Activated naive CD8-positive, alpha-beta T cell treated with anti-CD3 and anti-CD28 coated beads, Interleukin-2, amount 50 U/mL, for 24 hours (primary cell): ENCODE measurements around the gene MMP2.

Experiments used
- ATAC-seq: fragments of 150-1000 bp; cut with Tn5 transposase; one replicate; pipeline ENCODE4 v1.10.0; 2021
- DNase-seq: peaks from one replicate; pipeline ENCODE4 v3.0.0; 2021
- H3K27ac Mint-ChIP-seq: one replicate; pipeline ENCODE4 v1.8.0; 2021; ENCODE audit warnings: mild to moderate bottlenecking, mixed read lengths
- H3K27me3 Mint-ChIP-seq: one replicate; pipeline ENCODE4 v1.8.0; 2021; ENCODE audit warnings: mixed read lengths
- H3K36me3 Mint-ChIP-seq: one replicate; pipeline ENCODE4 v1.8.0; 2021; ENCODE audit warnings: low read depth, mixed read lengths
- H3K4me1 Mint-ChIP-seq: one replicate; pipeline ENCODE4 v1.8.0; 2021; ENCODE audit warnings: mixed read lengths
- H3K4me3 Mint-ChIP-seq: one replicate; pipeline ENCODE4 v1.8.0; 2021; ENCODE audit warnings: mild to moderate bottlenecking, moderate library complexity, mixed read lengths
- H3K9me3 Mint-ChIP-seq: one replicate; pipeline ENCODE4 v1.8.0; 2021; ENCODE audit warnings: mixed read lengths

The MMP2 gene

GRCh38 chr16:55476625-55477533 is 2.1 kb upstream of the MMP2 start:
- no peaks in the 10 kb centered on the region for H3K9me3 Mint-ChIP-seq
- H3K4me3 Mint-ChIP-seq = no peak overlapping the region
- H3K4me1 Mint-ChIP-seq = no peaks in the 10 kb centered on the region
- no peak for ATAC-seq
- H3K27ac Mint-ChIP-seq = no peak overlapping the region
- no peaks in the 10 kb centered on the region for H3K36me3 Mint-ChIP-seq
- H3K27me3 Mint-ChIP-seq = peaks cover 32% of the 10 kb centered on the region
- DNase-seq = no peak

- ATAC-seq = no peak
- H3K36me3 Mint-ChIP-seq = no peaks in the 10 kb centered on the region
- no peak for DNase-seq
- H3K9me3 Mint-ChIP-seq = no peaks in the 10 kb centered on the region
- no peak overlapping the region for H3K27ac Mint-ChIP-seq
- no peaks in the 10 kb centered on the region for H3K4me1 Mint-ChIP-seq
- peaks cover 33% of the 10 kb centered on the region for H3K27me3 Mint-ChIP-seq
- no peak overlapping the region for H3K4me3 Mint-ChIP-seq
Observed at GRCh38 chr16:55477736-55478135, 1.3 kb upstream of the MMP2 start.

GRCh38 chr16:55479430-55480140 is 587 bp downstream of the MMP2 start:
- no peaks in the 10 kb centered on the region for H3K36me3 Mint-ChIP-seq
- no peak overlapping the region for H3K4me3 Mint-ChIP-seq
- H3K9me3 Mint-ChIP-seq = peaks cover 1% of the 10 kb centered on the region
- ATAC-seq (no peak), DNase-seq (no peak)
- peaks cover 33% of the 10 kb centered on the region for H3K27me3 Mint-ChIP-seq
- no peaks in the 10 kb centered on the region for H3K4me1 Mint-ChIP-seq
- H3K27ac Mint-ChIP-seq = no peak overlapping the region

DNA sequence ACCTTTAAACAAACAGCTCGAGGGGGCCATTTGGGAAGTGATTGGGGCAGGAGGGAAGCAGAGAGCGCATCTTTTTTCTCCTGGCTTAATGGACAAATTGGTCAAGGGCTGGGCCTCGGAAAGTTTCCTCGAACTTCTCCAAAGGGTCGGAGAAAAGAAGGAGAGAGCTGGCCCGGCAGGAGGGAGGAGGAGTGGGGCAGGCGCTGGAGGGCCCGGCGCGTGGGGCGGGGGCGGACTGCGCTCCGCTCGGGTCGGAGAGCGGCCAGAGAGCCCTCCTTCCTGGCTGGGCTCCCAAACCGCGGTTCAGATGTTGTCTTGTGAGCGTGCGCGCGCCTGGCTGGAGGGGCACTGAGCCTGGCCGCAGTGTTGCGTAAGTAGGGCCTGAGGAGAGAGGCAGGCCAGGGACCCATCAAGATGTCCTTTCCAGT is 1.2 kb downstream of the MMP2 start:
- H3K4me3 Mint-ChIP-seq = no peak overlapping the region
- peaks cover 6% of the 10 kb centered on the region for H3K9me3 Mint-ChIP-seq
- ATAC-seq (no peak), DNase-seq (no peak)
- no peak overlapping the region for H3K27ac Mint-ChIP-seq
- H3K36me3 Mint-ChIP-seq = no peaks in the 10 kb centered on the region
- H3K27me3 Mint-ChIP-seq = peaks cover 33% of the 10 kb centered on the region
- no peaks in the 10 kb centered on the region for H3K4me1 Mint-ChIP-seq

GRCh38 chr16:55481023-55481422 is 2.0 kb downstream of the MMP2 start:
- no peak overlapping the region for H3K27ac Mint-ChIP-seq
- ATAC-seq (no peak), DNase-seq (no peak)
- peaks cover 33% of the 10 kb centered on the region for H3K27me3 Mint-ChIP-seq
- H3K4me3 Mint-ChIP-seq = no peak overlapping the region
- peaks cover 6% of the 10 kb centered on the region for H3K9me3 Mint-ChIP-seq
- H3K36me3 Mint-ChIP-seq = no peaks in the 10 kb centered on the region
- no peaks in the 10 kb centered on the region for H3K4me1 Mint-ChIP-seq

- Mint-ChIP-seq H3K4me1 (no peaks in the 10 kb centered on the region), H3K4me3 (no peak overlapping the region), H3K27me3 (peaks cover 29% of the 10 kb centered on the region), H3K36me3 (no peaks in the 10 kb centered on the region), H3K9me3 (peaks cover 6% of the 10 kb centered on the region), H3K27ac (no peak overlapping the region)
- ATAC-seq = no peak
- DNase-seq = no peak
Observed at GRCh38 chr16:55482056-55482455, 3.1 kb downstream of the MMP2 start.

DNA sequence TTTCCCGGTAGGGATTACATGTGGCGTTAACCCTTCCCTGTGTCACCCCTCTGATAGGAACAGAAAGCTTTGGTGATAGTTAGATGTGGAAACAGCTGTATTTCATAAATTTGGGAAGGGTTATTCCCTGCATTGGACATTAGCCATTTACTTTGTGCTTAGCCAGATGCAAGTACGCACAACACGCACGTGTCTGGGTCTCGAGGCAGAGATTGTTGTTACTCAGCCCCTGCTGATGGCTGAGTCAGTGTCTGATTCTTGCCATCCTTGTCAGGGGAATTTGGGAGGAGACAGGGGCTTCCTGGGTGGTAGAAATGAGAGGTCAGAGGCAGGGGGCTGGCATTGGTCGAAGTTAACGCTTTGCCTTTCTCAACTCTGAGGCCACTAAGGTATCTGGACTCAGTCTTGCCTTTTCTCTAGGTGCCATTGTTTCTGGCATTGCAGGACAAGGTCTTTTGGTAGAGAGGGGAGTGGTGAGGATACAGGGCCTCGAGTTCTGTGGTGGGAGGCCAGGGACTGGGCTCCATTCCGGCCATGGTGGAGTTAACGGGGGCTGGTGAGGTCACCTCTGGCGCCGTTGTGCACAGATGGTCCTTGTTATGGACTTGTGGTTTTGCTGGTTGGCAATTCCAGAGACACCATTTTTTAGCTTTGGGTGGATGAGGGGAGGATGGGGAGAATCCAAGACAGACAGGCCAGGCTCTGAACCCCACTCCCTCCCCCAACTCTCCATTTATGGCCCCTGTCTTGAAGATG is 8.2 kb downstream of the MMP2 start:
- Mint-ChIP-seq H3K27ac (no peak overlapping the region), H3K9me3 (peaks cover 6% of the 10 kb centered on the region), H3K27me3 (no peaks in the 10 kb centered on the region), H3K4me1 (no peaks in the 10 kb centered on the region), H3K4me3 (no peak overlapping the region), H3K36me3 (no peaks in the 10 kb centered on the region)
- ATAC-seq = no peak
- no peak for DNase-seq

GRCh38 chr16:55488306-55488705 is 9.3 kb downstream of the MMP2 start:
- no peak for ATAC-seq
- H3K27me3 Mint-ChIP-seq = no peaks in the 10 kb centered on the region

GRCh38 chr16:55489119-55489955 is 10.3 kb downstream of the MMP2 start:
- H3K27ac Mint-ChIP-seq = no peak overlapping the region
- H3K36me3 Mint-ChIP-seq = no peaks in the 10 kb centered on the region
- DNase-seq (no peak), ATAC-seq (no peak)
- no peak overlapping the region for H3K4me3 Mint-ChIP-seq
- H3K27me3 Mint-ChIP-seq = no peaks in the 10 kb centered on the region
- H3K9me3 Mint-ChIP-seq = peaks cover 6% of the 10 kb centered on the region
- H3K4me1 Mint-ChIP-seq = no peaks in the 10 kb centered on the region

More at GRCh38 chr16:55488306-55488705, 9.3 kb downstream of the MMP2 start:
- no peaks in the 10 kb centered on the region for H3K4me1 Mint-ChIP-seq
- DNase-seq = no peak
- H3K9me3 Mint-ChIP-seq = peaks cover 6% of the 10 kb centered on the region
- no peaks in the 10 kb centered on the region for H3K36me3 Mint-ChIP-seq
- H3K27ac Mint-ChIP-seq = no peak overlapping the region
- H3K4me3 Mint-ChIP-seq = no peak overlapping the region

DNA sequence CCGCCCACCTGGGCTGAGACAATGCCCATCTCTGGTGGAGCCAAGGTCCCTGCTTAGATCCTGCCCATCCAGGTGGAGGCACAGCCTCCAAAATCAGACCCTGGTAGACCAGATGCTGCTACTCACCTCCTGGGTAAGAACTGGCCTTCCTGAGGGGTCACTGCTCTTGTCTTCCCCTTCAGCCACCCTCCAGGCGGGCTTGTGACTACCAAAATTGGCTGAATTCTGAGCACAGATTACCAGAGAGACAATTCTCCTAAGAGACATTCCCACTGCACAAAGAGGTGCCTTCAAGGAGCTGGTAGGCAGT is 10.9 kb downstream of the MMP2 start:
- ATAC-seq (no peak), DNase-seq (no peak)
- Mint-ChIP-seq H3K36me3 (no peaks in the 10 kb centered on the region), H3K27me3 (no peaks in the 10 kb centered on the region), H3K9me3 (peaks cover under 1% of the 10 kb centered on the region), H3K27ac (no peak overlapping the region), H3K4me1 (no peaks in the 10 kb centered on the region), H3K4me3 (no peak overlapping the region)

DNA sequence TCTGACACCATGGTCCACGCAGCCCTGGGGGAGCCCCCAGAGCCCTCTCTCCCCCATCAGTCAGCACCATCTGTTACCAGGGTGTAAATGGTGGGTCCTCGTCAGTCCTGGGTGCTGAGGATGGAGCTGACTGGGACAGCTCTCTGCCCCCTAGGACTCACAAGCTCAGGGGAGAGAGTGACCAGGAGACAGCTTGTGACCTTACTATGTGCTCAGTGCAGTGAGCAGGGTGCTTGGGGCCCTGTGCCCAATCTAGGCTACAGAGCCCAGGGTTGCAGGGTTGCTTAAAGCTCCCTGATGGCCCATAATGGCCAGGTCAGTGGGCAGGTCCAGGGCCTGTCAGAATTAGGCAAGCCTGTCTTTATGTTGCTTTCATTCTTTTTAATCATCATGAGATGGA is 11.3 kb downstream of the MMP2 start:
- H3K27me3 Mint-ChIP-seq = no peaks in the 10 kb centered on the region
- H3K27ac Mint-ChIP-seq = no peak overlapping the region
- no peaks in the 10 kb centered on the region for H3K4me1 Mint-ChIP-seq
- ATAC-seq (no peak), DNase-seq (no peak)
- no peaks in the 10 kb centered on the region for H3K36me3 Mint-ChIP-seq
- no peak overlapping the region for H3K4me3 Mint-ChIP-seq
- no peaks in the 10 kb centered on the region for H3K9me3 Mint-ChIP-seq

DNA sequence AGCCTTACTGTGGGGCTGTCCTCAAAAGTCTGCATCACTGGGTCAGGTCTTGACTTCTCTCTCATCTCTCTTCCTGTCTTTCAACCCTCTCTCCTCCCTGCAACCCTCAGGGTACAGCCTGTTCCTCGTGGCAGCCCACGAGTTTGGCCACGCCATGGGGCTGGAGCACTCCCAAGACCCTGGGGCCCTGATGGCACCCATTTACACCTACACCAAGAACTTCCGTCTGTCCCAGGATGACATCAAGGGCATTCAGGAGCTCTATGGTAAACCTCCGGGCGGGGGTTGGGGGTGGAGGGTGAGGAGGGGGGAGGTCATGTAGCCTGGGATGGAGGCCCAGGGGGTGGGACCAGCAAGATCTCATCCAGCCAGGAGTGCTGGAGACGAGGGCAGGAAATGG is 12.7 kb downstream of the MMP2 start:
- H3K27me3 Mint-ChIP-seq = peaks cover 2% of the 10 kb centered on the region
- ATAC-seq = no peak
- H3K9me3 Mint-ChIP-seq = no peaks in the 10 kb centered on the region
- H3K36me3 Mint-ChIP-seq = no peaks in the 10 kb centered on the region
- no peak for DNase-seq
- no peak overlapping the region for H3K4me3 Mint-ChIP-seq
- H3K4me1 Mint-ChIP-seq = no peaks in the 10 kb centered on the region
- H3K27ac Mint-ChIP-seq = no peak overlapping the region

- H3K36me3 Mint-ChIP-seq = no peaks in the 10 kb centered on the region
- H3K27me3 Mint-ChIP-seq = peaks cover 6% of the 10 kb centered on the region
- DNase-seq (no peak), ATAC-seq (no peak)
- H3K4me3 Mint-ChIP-seq = no peak overlapping the region
- no peaks in the 10 kb centered on the region for H3K9me3 Mint-ChIP-seq
- no peak overlapping the region for H3K27ac Mint-ChIP-seq
- H3K4me1 Mint-ChIP-seq = peaks cover 2% of the 10 kb centered on the region
Observed at GRCh38 chr16:55492756-55493380, 13.9 kb downstream of the MMP2 start.

GRCh38 chr16:55494994-55495421 is 16.0 kb downstream of the MMP2 start:
- no peak overlapping the region for H3K27ac Mint-ChIP-seq
- no peaks in the 10 kb centered on the region for H3K36me3 Mint-ChIP-seq
- DNase-seq (no peak), ATAC-seq (no peak)
- peaks cover 10% of the 10 kb centered on the region for H3K4me1 Mint-ChIP-seq
- peaks cover 6% of the 10 kb centered on the region for H3K27me3 Mint-ChIP-seq
- H3K4me3 Mint-ChIP-seq = no peak overlapping the region
- no peaks in the 10 kb centered on the region for H3K9me3 Mint-ChIP-seq
